ENCODE data around the gene LRMDA.

LRMDA gene

DNA sequence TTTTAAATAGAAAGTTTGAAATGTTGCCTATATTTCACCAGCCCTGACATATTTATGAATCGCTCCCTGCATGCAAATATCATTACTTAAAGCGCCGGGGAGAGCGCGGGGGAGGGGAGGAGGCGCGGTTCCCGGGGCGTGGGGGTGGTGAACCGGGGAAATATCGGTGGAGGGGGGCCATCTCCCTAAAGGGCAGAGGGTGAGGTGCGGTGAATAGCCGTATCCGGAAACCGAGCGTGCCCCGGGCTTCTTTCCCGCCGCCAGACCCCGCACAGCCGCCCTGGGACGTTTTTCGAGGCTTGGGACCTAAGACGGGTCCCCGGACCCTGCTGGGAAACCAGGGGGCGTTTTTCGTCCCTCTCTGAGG, 22.9 kb upstream of the LRMDA start:
- TF ChIP-seq CTCF (IDR thresholded peaks at IDR 0.05), result no peak

DNA sequence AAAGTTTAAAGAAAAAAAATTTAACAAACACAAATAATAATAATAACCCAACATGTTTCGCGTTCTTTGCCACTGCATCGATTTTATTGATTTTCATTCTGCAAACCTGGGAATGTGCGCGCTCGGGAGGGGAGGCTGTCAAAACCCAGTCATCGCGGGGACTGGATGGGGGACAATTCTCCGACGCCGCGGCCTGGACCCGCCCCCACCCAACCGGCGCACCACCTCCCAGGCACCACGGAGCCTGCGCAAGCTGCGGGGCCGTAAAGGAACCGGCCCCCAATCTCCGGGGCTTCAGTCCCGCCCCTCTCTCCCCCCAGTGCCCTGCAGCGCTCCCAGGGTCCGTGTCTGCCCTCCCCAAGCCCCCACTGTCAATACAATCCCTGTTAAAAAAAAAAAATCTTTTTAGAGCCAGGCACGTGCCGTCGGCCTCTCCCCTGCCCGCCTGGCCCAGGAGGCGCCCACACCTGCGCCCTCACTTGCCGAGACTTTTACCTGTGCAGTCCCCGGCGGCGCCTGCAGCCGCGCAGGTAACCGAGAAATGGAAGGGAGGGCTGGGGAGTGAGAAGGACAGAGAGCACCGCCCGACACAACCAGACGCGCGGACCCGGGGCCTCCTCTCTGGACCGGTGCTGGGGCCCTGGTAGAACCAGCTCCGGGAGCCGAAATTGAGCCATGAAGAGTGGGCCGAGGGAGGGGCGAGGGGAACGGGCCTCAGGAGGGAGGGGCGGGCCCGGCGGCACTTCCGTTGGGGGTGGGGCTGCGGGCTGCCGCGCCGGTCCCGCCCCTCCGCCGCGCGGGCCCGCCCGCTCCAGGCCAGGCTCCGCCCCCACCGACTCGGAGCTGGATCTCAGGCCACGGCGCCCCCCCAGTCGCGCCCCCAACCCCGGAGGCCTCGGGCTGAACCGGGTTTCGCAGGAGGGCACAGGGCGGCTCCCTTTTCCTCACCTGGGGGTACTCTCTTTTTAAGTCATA, 22.2 kb upstream of the LRMDA start:
- no peak for TF ChIP-seq CTCF (IDR thresholded peaks at IDR 0.05)

DNA sequence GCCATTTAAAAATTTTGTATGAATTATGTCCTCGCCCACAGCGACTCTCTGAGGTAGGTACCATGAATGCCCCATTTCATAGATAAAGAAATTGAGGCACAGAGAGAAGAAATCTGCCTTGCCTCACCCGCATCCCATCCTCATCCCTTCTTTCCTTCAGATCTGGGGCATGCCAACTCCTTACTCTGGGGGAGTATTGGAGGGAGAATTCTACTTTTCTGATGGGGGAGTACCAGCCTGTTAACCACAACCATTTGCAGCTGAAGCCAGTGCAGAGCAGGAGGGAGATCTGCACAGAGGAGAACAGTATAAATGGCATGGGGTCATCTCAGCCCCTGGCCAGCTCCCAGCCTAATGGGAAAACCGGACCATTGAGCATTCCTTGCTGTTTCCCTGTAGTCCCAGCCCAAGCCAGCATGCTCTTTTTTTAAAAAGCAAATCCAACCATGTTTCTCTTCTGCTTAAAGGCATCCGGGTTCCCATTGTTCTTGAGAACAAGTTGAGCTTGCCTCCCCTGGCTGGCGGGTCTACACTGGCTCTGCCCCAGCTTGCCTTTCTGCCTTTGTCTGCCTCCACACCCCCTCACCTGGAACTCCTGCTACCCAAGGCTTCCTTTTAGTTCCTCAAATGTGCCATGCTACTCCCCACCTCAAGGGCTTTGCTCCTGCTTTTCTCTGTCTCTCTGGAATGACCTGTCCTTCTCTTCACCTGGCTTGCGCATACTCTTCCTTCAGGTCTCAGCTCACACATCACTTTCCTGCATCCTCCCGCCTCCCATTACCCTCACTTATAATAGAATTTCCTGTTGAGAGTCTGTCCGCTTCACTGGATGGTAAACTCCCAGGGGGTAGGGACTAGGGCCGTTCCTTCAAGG, 21.1 kb upstream of the LRMDA start:
- TF ChIP-seq CTCF (IDR thresholded peaks at IDR 0.05), result no peak

- no peak for TF ChIP-seq CTCF (IDR thresholded peaks at IDR 0.05)
Measured at GRCh38 chr10:75414527-75414926, 16.9 kb upstream of the LRMDA start.

DNA sequence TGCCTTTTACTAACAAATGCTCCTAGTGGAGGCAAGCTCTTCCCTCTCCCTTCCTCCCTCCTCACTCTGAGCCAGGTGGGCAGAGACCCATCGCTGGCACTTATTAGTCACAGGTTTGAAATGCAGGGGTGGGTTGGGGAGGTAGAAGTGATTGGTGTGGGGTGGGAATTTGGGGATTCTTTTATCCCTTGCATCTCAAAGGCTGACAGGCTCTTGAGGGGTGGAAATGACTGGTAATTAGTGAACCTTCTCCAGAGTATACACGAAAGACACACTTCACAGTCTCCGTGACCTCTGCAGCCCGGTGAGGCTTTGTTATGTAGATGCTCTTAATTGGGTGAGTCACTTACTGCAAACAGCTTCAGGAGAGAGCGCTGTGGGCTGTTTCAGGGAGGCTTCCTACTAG, 13.9 kb upstream of the LRMDA start:
- TF ChIP-seq CTCF (IDR thresholded peaks at IDR 0.05), result no peak

DNA sequence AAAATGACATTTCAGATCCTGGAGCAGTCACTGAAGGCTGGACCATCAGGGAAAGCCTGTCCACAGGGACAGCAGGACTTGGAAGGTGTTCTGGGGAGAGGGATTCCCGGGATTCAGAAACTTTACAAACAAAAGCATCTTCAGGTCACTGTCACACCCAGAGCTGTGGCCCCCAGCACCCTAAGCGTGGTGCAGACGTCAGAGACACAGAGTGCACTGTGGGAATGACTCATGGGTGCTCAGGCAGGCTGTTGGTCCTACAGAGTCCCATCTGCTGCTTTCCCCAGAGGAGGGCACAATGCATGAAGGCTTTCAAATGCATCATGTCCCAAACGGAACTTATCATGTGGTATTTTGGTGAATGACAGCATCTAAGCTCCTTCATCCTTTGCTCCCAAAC, 13.1 kb upstream of the LRMDA start:
- TF ChIP-seq CTCF (IDR thresholded peaks at IDR 0.05), result no peak

DNA sequence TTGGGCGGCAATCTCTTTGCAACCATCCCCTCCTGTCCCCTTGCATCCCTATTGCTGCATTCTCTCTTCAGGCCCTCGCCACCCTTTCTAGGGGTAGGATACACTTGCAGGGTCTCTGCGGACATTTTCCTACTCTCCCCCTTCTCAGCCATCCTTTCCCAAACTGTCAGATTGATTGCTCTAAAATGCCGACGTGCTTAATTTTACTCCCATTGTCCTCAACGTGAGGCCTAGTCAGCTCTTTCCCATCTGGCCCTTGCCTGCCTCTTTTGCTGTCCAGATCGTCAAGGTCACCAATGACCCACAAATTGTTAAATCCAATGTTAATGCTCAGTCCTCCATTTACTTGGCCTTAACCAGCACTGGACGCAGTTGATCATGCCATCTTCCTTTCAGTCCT, 12.7 kb upstream of the LRMDA start:
- TF ChIP-seq CTCF (IDR thresholded peaks at IDR 0.05), result no peak
